H9 (cell line): ENCODE measurements around the gene SH3GLB2. TPM values are rescaled to one million over a fixed set of nuclear protein-coding genes. Genes with fewer than 3 reads are reported as not detected.

Source experiments
- total RNA-seq: library from RNA; stranded (reverse); gene quantifications from 2 replicates; pipeline ENCODE4 v1.2.1, GENCODE V29; 2021

The SH3GLB2 gene
- total RNA-seq, 1 experiment from 2014 or later = 69.5 TPM

Other genes with a start within 250 kb of the SH3GLB2 start
- 27.3 and 30.3 TPM in 2 replicates for gene TBC1D13, start 241.1 kb downstream of the SH3GLB2 start, total RNA-seq
- 16.7 and 17.6 TPM in 2 replicates for gene ENDOG, start 209.8 kb downstream of the SH3GLB2 start, total RNA-seq
- 86.3 and 91.8 TPM in 2 replicates for gene SPOUT1, start 198.5 kb downstream of the SH3GLB2 start, total RNA-seq
- gene KYAT1, start 146.4 kb downstream of the SH3GLB2 start, total RNA-seq = 14.6 and 15.2 TPM in 2 replicates
- 76.0 and 79.2 TPM in 2 replicates for gene LRRC8A, start 146.2 kb downstream of the SH3GLB2 start, total RNA-seq
- gene PHYHD1, start 107.3 kb downstream of the SH3GLB2 start, total RNA-seq = 18.0 and 22.2 TPM in 2 replicates
- 20.1 and 20.2 TPM in 2 replicates for gene DOLK, start 80.7 kb downstream of the SH3GLB2 start, total RNA-seq
- gene NUP188, start 80.6 kb downstream of the SH3GLB2 start, total RNA-seq = 101 and 104 TPM in 2 replicates
- 37.8 and 38.8 TPM in 2 replicates for gene MIGA2, start 8.3 kb upstream of the SH3GLB2 start, total RNA-seq
- 42.6 and 43.3 TPM in 2 replicates for gene DOLPP1, start 52.8 kb upstream of the SH3GLB2 start, total RNA-seq
- 15.0 and 15.7 TPM in 2 replicates for gene CRAT, start 82.5 kb upstream of the SH3GLB2 start, total RNA-seq
- gene PTPA, start 83.1 kb upstream of the SH3GLB2 start, total RNA-seq = 140 and 145 TPM in 2 replicates
- 1.0 and 1.3 TPM in 2 replicates for gene IER5L, start 149.9 kb upstream of the SH3GLB2 start, total RNA-seq